Activated T-cell treated with anti-CD3 and anti-CD28 coated beads, Interleukin-2, amount 50 U/mL, for 24 hours (primary cell): Measurements from ENCODE around the gene COG5.
"Not testable (repeated sequence)": the region's sequence is repeated elsewhere in the genome, so short reads cannot be mapped to it uniquely, and the experiment has no call there.

Experiments
- DNase-seq: peaks from one replicate; pipeline ENCODE4 v3.0.0-alpha.2; 2020
- H3K27ac Mint-ChIP-seq: 2 replicates; pipeline ENCODE4 v1.8.0; 2020; ENCODE audit warnings: mild to moderate bottlenecking, mixed read lengths
- H3K27me3 Mint-ChIP-seq: 2 replicates; pipeline ENCODE4 v1.8.0; 2020; ENCODE audit warnings: mixed read lengths
- H3K36me3 Mint-ChIP-seq: 2 replicates; pipeline ENCODE4 v1.8.0; 2020; ENCODE audit warnings: low read depth, mixed read lengths
- H3K4me1 Mint-ChIP-seq: 2 replicates; pipeline ENCODE4 v1.8.0; 2020; ENCODE audit warnings: low read depth, mixed read lengths
- H3K4me3 Mint-ChIP-seq: 2 replicates; pipeline ENCODE4 v1.8.0; 2020; ENCODE audit warnings: mild to moderate bottlenecking, moderate library complexity, mixed read lengths
- H3K9me3 Mint-ChIP-seq: 2 replicates; pipeline ENCODE4 v1.8.0; 2020; ENCODE audit warnings: mixed read lengths

Gene COG5

DNA sequence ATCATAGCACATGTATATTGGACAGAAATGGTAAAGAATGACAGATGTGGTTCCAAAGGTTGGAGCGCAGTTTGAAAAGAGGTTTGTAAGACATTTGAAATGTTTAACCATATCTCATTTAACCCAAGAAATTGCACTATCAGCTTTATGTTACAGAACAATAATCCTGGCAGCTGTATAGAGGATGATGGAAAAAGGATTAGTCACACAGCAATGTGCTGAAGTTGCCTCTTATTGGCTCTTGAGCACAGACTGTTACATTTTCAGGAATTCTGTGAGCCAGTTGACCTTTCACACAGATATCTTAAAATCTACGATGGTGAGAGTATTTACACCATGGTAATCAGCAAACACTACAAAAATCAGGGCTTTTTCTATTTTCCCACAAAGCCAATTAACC lies 3.9 kb downstream of the COG5 start:
- Mint-ChIP-seq H3K27ac (peak overlapping the region; percentile 86), H3K4me1 (peaks cover 74% of the 10 kb centered on the region), H3K9me3 (no peaks in the 10 kb centered on the region), H3K4me3 (no peak overlapping the region), H3K36me3 (peaks cover 52% of the 10 kb centered on the region), H3K27me3 (no peaks in the 10 kb centered on the region)
- DNase-seq = no peak

DNA sequence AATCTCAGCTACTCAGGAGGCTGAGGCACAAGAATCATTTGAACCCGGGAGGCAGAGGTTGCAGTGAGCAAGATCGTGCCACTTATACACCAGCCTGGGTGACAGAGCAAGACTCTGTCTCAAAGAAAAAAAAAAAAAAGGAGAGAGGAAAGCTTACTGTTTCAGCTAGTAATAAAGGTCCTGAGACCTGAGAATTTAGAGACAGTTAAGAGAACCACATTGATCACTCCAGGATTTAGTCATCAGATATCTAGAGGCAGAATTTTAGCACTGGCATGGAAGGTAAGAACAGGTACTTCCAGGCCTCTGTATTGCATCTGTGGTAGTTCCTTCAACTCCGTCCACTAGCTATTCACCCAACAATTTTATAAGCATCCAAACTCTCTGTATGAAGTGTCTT lies 7.8 kb downstream of the COG5 start:
- no peaks in the 10 kb centered on the region for H3K9me3 Mint-ChIP-seq
- H3K4me3 Mint-ChIP-seq = no peak overlapping the region
- H3K36me3 Mint-ChIP-seq = peaks cover 71% of the 10 kb centered on the region
- H3K4me1 Mint-ChIP-seq = peaks cover 72% of the 10 kb centered on the region
- H3K27me3 Mint-ChIP-seq = no peaks in the 10 kb centered on the region
- H3K27ac Mint-ChIP-seq = peak overlapping the region; percentile 41
- DNase-seq = no peak

- Mint-ChIP-seq H3K4me3 (no peak overlapping the region), H3K9me3 (peaks cover 3% of the 10 kb centered on the region), H3K27me3 (no peaks in the 10 kb centered on the region), H3K4me1 (peaks cover 59% of the 10 kb centered on the region), H3K36me3 (peaks cover 88% of the 10 kb centered on the region), H3K27ac (no peak overlapping the region)
- DNase-seq = no peak
Measured at GRCh38 chr7:107551936-107552335, 11.8 kb downstream of the COG5 start.

DNA sequence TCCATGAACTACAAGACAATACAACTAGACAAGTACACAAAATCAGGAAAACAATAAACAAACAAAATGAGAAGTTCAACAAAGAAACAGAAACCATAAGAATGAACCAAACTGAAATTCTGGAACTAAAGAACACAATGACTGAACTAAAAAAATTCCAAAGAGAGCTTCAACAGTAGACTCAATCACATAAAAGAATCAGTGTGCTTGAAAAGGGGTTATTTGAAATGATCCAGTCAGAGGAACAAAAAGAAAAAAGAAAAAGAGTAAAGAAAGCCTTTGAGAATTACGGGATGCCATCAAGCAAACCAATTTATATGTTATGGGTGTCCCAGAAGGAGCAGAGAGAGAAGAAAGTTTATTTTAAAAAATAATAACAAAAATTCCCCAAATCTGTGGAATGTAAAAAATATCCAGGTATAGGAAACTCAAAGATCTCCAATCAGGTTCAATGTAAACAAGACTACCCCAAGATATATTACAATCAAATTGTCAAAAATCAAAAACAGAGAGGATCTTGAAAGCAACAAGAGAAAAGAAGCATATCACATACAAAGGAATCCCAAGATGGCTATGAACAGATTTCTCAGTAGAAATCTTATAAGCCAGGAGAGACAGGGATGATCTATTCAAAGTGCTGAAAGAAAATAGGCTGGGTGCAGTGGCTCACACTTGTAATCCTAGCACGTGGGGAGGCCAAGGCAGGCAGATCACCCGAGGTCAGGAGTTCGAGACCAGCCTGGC lies 18.7 kb downstream of the COG5 start:
- Mint-ChIP-seq H3K4me3 (no peak overlapping the region), H3K4me1 (peaks cover 14% of the 10 kb centered on the region), H3K27ac (no peak overlapping the region), H3K27me3 (no peaks in the 10 kb centered on the region), H3K36me3 (peaks cover 81% of the 10 kb centered on the region), H3K9me3 (peaks cover 17% of the 10 kb centered on the region)
- DNase-seq = no peak

DNA sequence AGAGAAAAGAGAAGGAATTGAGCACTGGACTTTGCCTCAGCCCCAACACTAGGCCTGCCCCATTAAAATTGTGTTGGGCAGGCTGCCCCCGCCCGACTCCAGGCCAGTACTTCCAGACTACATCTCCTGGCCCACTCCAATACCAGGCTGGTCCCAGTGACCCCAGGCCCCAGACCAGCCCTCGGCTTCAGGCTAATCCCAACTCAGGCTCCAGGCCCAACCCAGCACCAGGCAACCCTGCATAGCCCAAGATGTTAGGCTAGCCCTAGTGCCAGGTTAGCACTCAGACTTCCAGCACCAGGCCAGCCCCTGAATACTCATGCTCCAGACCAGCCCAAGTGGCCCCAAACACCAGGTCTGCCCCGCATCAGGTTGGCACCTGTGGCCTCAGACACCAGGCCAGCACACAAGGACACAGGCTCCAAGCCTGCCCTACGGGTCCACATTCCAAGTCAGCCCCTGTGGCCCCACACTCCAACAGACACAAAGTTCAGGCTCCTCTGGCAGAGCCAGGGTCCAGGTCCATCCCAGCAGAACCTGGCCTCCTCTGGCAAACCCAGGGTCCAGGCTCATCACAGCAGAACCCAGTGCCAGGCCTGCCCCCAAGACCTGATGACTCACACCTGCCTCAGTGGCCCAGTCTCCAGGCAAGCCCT lies 20.3 kb downstream of the COG5 start:
- H3K36me3 Mint-ChIP-seq = peaks cover 82% of the 10 kb centered on the region
- DNase-seq = no peak
- H3K27me3 Mint-ChIP-seq = no peaks in the 10 kb centered on the region
- H3K4me1 Mint-ChIP-seq = peaks cover 11% of the 10 kb centered on the region
- H3K9me3 Mint-ChIP-seq = peaks cover 17% of the 10 kb centered on the region
- H3K27ac Mint-ChIP-seq = no peak overlapping the region
- H3K4me3 Mint-ChIP-seq = no peak overlapping the region

DNA sequence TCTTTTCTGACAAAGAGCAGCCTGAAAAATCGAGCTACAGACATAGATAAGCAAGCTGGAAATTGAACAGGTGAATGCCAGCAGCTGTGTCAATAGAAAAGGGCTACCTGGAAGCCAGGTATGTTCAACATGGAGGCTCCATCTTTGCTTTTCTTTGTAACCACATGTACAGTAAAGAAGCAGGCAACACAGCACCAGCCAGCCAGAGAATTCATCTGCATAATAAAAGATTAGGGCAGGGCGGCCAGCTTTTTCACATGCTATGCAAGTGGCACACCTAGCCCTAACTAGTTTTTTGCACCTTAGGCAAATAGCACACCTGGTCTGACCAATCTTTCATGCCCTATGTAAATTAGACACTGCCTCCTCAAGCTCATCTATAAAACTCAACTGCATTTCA lies 25.7 kb downstream of the COG5 start:
- Mint-ChIP-seq H3K4me1 (peaks cover 44% of the 10 kb centered on the region), H3K9me3 (peaks cover 9% of the 10 kb centered on the region), H3K36me3 (peaks cover 83% of the 10 kb centered on the region), H3K27ac (no peak overlapping the region), H3K4me3 (no peak overlapping the region), H3K27me3 (no peaks in the 10 kb centered on the region)
- DNase-seq = no peak

- H3K4me1 Mint-ChIP-seq = peaks cover 45% of the 10 kb centered on the region
- not testable (repeated sequence) for H3K27me3 Mint-ChIP-seq, H3K27ac Mint-ChIP-seq, DNase-seq, H3K4me3 Mint-ChIP-seq, H3K9me3 Mint-ChIP-seq
- H3K36me3 Mint-ChIP-seq = peaks cover 78% of the 10 kb centered on the region
Measured at GRCh38 chr7:107537228-107537627, 26.5 kb downstream of the COG5 start.

- no peak overlapping the region for H3K4me3 Mint-ChIP-seq
- no peaks in the 10 kb centered on the region for H3K27me3 Mint-ChIP-seq
- peaks cover 74% of the 10 kb centered on the region for H3K36me3 Mint-ChIP-seq
- peaks cover 9% of the 10 kb centered on the region for H3K9me3 Mint-ChIP-seq
- H3K4me1 Mint-ChIP-seq = peaks cover 46% of the 10 kb centered on the region
- no peak for DNase-seq
- H3K27ac Mint-ChIP-seq = no peak overlapping the region
Measured at GRCh38 chr7:107534139-107534538, 29.6 kb downstream of the COG5 start.

- H3K36me3 Mint-ChIP-seq = peaks cover 57% of the 10 kb centered on the region
- no peak overlapping the region for H3K4me3 Mint-ChIP-seq
- H3K4me1 Mint-ChIP-seq = peaks cover 49% of the 10 kb centered on the region
- H3K27ac Mint-ChIP-seq = no peak overlapping the region
- H3K27me3 Mint-ChIP-seq = no peaks in the 10 kb centered on the region
- DNase-seq = no peak
- H3K9me3 Mint-ChIP-seq = no peaks in the 10 kb centered on the region
Measured at GRCh38 chr7:107530751-107531150, 33.0 kb downstream of the COG5 start.

GRCh38 chr7:107528461-107528860 lies 35.3 kb downstream of the COG5 start:
- Mint-ChIP-seq H3K4me3 (no peak overlapping the region), H3K9me3 (no peaks in the 10 kb centered on the region), H3K4me1 (peaks cover 29% of the 10 kb centered on the region), H3K27me3 (no peaks in the 10 kb centered on the region), H3K36me3 (peaks cover 58% of the 10 kb centered on the region), H3K27ac (no peak overlapping the region)
- no peak for DNase-seq

GRCh38 chr7:107527196-107527595 lies 36.5 kb downstream of the COG5 start:
- Mint-ChIP-seq H3K9me3 (no peaks in the 10 kb centered on the region), H3K4me1 (peaks cover 24% of the 10 kb centered on the region), H3K27ac (no peak overlapping the region), H3K36me3 (peaks cover 60% of the 10 kb centered on the region), H3K4me3 (no peak overlapping the region), H3K27me3 (no peaks in the 10 kb centered on the region)
- no peak for DNase-seq

DNA sequence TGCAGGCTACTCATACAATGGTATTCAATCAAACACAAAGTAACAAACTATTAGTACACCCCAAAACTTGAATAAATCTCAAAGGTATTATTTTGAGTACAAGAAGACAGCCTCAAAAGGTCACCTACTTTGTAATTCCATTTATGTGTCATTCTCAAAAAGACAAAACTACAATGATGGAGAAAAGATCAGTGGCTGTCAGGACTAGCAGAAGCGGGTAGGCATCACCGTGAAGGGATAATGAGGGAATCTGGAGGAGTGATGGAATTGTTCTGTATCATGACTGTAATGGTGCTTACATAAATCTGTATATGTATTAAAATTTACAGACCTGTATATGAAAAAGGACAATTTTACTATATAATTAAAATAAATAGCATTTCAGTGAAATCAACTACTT lies 37.0 kb downstream of the COG5 start:
- peaks cover 64% of the 10 kb centered on the region for H3K36me3 Mint-ChIP-seq

GRCh38 chr7:107506674-107507339 lies 56.9 kb downstream of the COG5 start:
- Mint-ChIP-seq H3K27me3 (no peaks in the 10 kb centered on the region), H3K4me1 (peaks cover 38% of the 10 kb centered on the region), H3K9me3 (no peaks in the 10 kb centered on the region), H3K36me3 (peaks cover 34% of the 10 kb centered on the region), H3K4me3 (no peak overlapping the region), H3K27ac (no peak overlapping the region)
- DNase-seq = no peak

More for the DNA sequence above, 37.0 kb downstream of the COG5 start:
- DNase-seq = no peak
- Mint-ChIP-seq H3K9me3 (no peaks in the 10 kb centered on the region), H3K4me1 (peaks cover 26% of the 10 kb centered on the region), H3K27ac (no peak overlapping the region), H3K4me3 (no peak overlapping the region), H3K27me3 (no peaks in the 10 kb centered on the region)

DNA sequence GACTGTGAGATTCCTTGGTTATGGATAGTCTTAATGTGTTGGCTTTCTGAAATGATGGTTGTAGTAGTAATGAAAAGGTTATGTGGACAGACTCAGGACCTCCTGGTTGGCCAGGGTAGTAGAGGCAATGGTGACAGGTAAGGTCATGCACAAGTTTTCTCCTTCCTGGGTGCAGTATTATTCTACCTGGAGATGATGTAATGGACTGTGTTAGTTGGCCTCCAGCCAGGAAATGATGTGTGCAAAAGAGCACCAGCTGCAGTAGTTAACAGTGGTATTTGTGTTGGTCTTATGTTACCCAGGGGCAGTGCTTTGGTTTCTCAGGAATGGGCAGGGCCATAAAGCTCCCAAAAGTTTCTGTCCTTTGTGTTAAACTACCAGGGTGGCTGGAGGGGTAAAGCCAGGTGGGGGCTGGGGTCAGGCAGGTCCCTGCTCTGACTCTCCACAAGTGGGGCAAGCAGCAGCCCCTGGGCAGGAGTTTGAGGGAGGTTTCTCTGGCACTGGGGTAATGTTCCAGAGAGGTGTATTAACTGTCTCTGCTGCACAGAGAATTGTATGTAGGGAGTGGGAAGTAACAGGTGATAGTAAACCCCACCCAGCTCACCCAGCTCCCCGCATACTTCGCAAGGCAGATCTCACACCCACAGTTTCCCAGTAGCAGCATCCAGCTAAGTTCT lies 57.6 kb downstream of the COG5 start:
- peaks cover 36% of the 10 kb centered on the region for H3K4me1 Mint-ChIP-seq
- H3K36me3 Mint-ChIP-seq = peaks cover 31% of the 10 kb centered on the region
- DNase-seq = no peak
- H3K4me3 Mint-ChIP-seq = no peak overlapping the region
- no peaks in the 10 kb centered on the region for H3K27me3 Mint-ChIP-seq
- no peaks in the 10 kb centered on the region for H3K9me3 Mint-ChIP-seq
- peak overlapping the region; percentile 19 for H3K27ac Mint-ChIP-seq
